Measurements from ENCODE around the gene NIPAL1. TPM values are rescaled to one million over a fixed set of nuclear protein-coding genes. Genes with fewer than 3 reads are reported as not detected.
A peak's percentile ranks its signal among the peaks of the same experiment; 100 is the strongest.

Gene NIPAL1
- polyA plus RNA-seq, 1 experiment, result 0.26 TPM

GRCh38 chr4:48030470-48030869 is 13.9 kb downstream of the NIPAL1 start:
- H3K4me3 ChIP-seq (ENCODE audit: low read depth, low read length), result no peak overlapping the region
- ChIA-PET POLR2A (no interaction called here), CTCF (no interaction called here)
- H3K9me3 ChIP-seq (ENCODE audit: control insufficient read depth, insufficient read depth, low read length), result no peaks in the 10 kb centered on the region
- H3K27ac ChIP-seq (ENCODE audit: low read depth, low read length), result no peak overlapping the region
- DNase-seq (ENCODE audit: low read depth, low spot score), result no peak
- no peak for TF ChIP-seq CTCF (IDR thresholded peaks at IDR 0.05; ENCODE audit: low read depth, low read length)
- no peaks in the 10 kb centered on the region for H3K27me3 ChIP-seq (ENCODE audit: control insufficient read depth, insufficient read depth, low read length)

- DNase-seq (ENCODE audit: low read depth, low spot score), result no peak
- Histone ChIP-seq H3K4me3 (ENCODE audit: low read depth, low read length) (no peak overlapping the region), H3K27me3 (ENCODE audit: control insufficient read depth, insufficient read depth, low read length) (no peaks in the 10 kb centered on the region), H3K27ac (ENCODE audit: low read depth, low read length) (no peak overlapping the region), H3K9me3 (ENCODE audit: control insufficient read depth, insufficient read depth, low read length) (no peaks in the 10 kb centered on the region)
- TF ChIP-seq CTCF (IDR thresholded peaks at IDR 0.05; ENCODE audit: low read depth, low read length), result no peak
- CTCF ChIA-PET, result no interaction called here
- POLR2A ChIA-PET, result no interaction called here
These were observed 15.4 kb downstream of the NIPAL1 start for GRCh38 chr4:48031802-48032525.

GRCh38 chr4:48032721-48033120 is 16.1 kb downstream of the NIPAL1 start:
- CTCF ChIA-PET, result no interaction called here
- H3K9me3 ChIP-seq (ENCODE audit: control insufficient read depth, insufficient read depth, low read length), result no peaks in the 10 kb centered on the region
- H3K27ac ChIP-seq (ENCODE audit: low read depth, low read length), result no peak overlapping the region
- no peak for DNase-seq (ENCODE audit: low read depth, low spot score)
- H3K4me3 ChIP-seq (ENCODE audit: low read depth, low read length), result no peak overlapping the region
- no peak for TF ChIP-seq CTCF (IDR thresholded peaks at IDR 0.05; ENCODE audit: low read depth, low read length)
- no peaks in the 10 kb centered on the region for H3K27me3 ChIP-seq (ENCODE audit: control insufficient read depth, insufficient read depth, low read length)
- POLR2A ChIA-PET, result no interaction called here

GRCh38 chr4:48033412-48033811 is 16.8 kb downstream of the NIPAL1 start:
- no peak for DNase-seq (ENCODE audit: low read depth, low spot score)
- ChIA-PET CTCF (interaction anchor here (1.0 to 2.9 kb wide), 5 partner anchors 15 to 112 kb away, joined by 3 to 10 read pairs (median 5); no protein-coding TSS in a partner anchor), POLR2A (no interaction called here)
- Histone ChIP-seq H3K27me3 (ENCODE audit: control insufficient read depth, insufficient read depth, low read length) (no peaks in the 10 kb centered on the region), H3K9me3 (ENCODE audit: control insufficient read depth, insufficient read depth, low read length) (no peaks in the 10 kb centered on the region), H3K4me3 (ENCODE audit: low read depth, low read length) (no peak overlapping the region), H3K27ac (ENCODE audit: low read depth, low read length) (no peak overlapping the region)
- TF ChIP-seq CTCF (IDR thresholded peaks at IDR 0.05; ENCODE audit: low read depth, low read length), result no peak

GRCh38 chr4:48033825-48034413 is 17.3 kb downstream of the NIPAL1 start:
- no peak overlapping the region for H3K27ac ChIP-seq (ENCODE audit: low read depth, low read length)
- ChIA-PET POLR2A (no interaction called here), CTCF (interaction anchor here (0.7 to 2.9 kb wide), 8 partner anchors 16 to 112 kb away, joined by 3 to 10 read pairs (median 4); no protein-coding TSS in a partner anchor)
- peak; percentile 50 for TF ChIP-seq CTCF (IDR thresholded peaks at IDR 0.05; ENCODE audit: low read depth, low read length)
- no peak overlapping the region for H3K4me3 ChIP-seq (ENCODE audit: low read depth, low read length)
- H3K9me3 ChIP-seq (ENCODE audit: control insufficient read depth, insufficient read depth, low read length), result no peaks in the 10 kb centered on the region
- no peak for DNase-seq (ENCODE audit: low read depth, low spot score)
- H3K27me3 ChIP-seq (ENCODE audit: control insufficient read depth, insufficient read depth, low read length), result no peaks in the 10 kb centered on the region

Data from AG04450 (cell line).